ENCODE results near the gene TENM4.

The TENM4 gene

GRCh38 chr11:78764946-78765345 is 675.9 kb downstream of the TENM4 start:
- DNase-seq = no peak

- DNase-seq = no peak
Measured at GRCh38 chr11:78763664-78764063, 677.2 kb downstream of the TENM4 start.

- DNase-seq = no peak
Measured at GRCh38 chr11:78762105-78762504, 678.7 kb downstream of the TENM4 start.

- no peak for DNase-seq
Measured at GRCh38 chr11:78759071-78759470, 681.8 kb downstream of the TENM4 start.

- DNase-seq = no peak
Measured at GRCh38 chr11:78753297-78753696, 687.5 kb downstream of the TENM4 start.

- DNase-seq = no peak
Measured at GRCh38 chr11:78752494-78752893, 688.3 kb downstream of the TENM4 start.

GRCh38 chr11:78748918-78749690 is 691.7 kb downstream of the TENM4 start:
- DNase-seq = no peak

- DNase-seq = no peak
Measured at GRCh38 chr11:78744949-78745348, 695.9 kb downstream of the TENM4 start.

- DNase-seq = no peak
Measured at GRCh38 chr11:78744202-78744601, 696.6 kb downstream of the TENM4 start.

GRCh38 chr11:78742430-78742829 is 698.4 kb downstream of the TENM4 start:
- DNase-seq = no peak

GRCh38 chr11:78741741-78742140 is 699.1 kb downstream of the TENM4 start:
- DNase-seq = no peak

GRCh38 chr11:78740199-78741071 is 700.4 kb downstream of the TENM4 start:
- no peak for DNase-seq

GRCh38 chr11:78737891-78738290 is 702.9 kb downstream of the TENM4 start:
- no peak for DNase-seq

- no peak for DNase-seq
Measured at GRCh38 chr11:78737301-78737700, 703.5 kb downstream of the TENM4 start.

- no peak for DNase-seq
Measured at GRCh38 chr11:78735711-78736110, 705.1 kb downstream of the TENM4 start.

- no peak for DNase-seq
Measured at GRCh38 chr11:78733031-78733430, 707.8 kb downstream of the TENM4 start.

- no peak for DNase-seq
Measured at GRCh38 chr11:78732246-78732645, 708.6 kb downstream of the TENM4 start.

GRCh38 chr11:78731027-78731426 is 709.8 kb downstream of the TENM4 start:
- no peak for DNase-seq

GRCh38 chr11:78730267-78730824 is 710.5 kb downstream of the TENM4 start:
- no peak for DNase-seq

GRCh38 chr11:78727816-78728215 is 713.0 kb downstream of the TENM4 start:
- no peak for DNase-seq

- no peak for DNase-seq
Measured at GRCh38 chr11:78725200-78725599, 715.6 kb downstream of the TENM4 start.

GRCh38 chr11:78722786-78723185 is 718.0 kb downstream of the TENM4 start:
- DNase-seq = no peak

- no peak for DNase-seq
Measured at GRCh38 chr11:78720281-78720989, 720.4 kb downstream of the TENM4 start.

Data from T-helper 1 cell (primary cell).